NCI-H510A treated with DMSO at 0.1 percent for 48 hours (cell line): ENCODE results near the gene COL8A1.

ENCODE experiments used
- DNase-seq: peaks from one replicate; lab custom pipeline; 2025; lab: John Stamatoyannopoulos, UW

Gene COL8A1

GRCh38 chr3:99674086-99674789 lies 35.8 kb downstream of the COL8A1 start:
- no peak for DNase-seq

- DNase-seq, result no peak
Measured at GRCh38 chr3:99678023-99678422, 39.6 kb downstream of the COL8A1 start.

- no peak for DNase-seq
Measured at GRCh38 chr3:99678896-99679295, 40.5 kb downstream of the COL8A1 start.

GRCh38 chr3:99681512-99681911 lies 43.1 kb downstream of the COL8A1 start:
- DNase-seq, result no peak

- DNase-seq, result no peak
Measured at GRCh38 chr3:99681976-99682375, 43.6 kb downstream of the COL8A1 start.

GRCh38 chr3:99683465-99683864 lies 45.1 kb downstream of the COL8A1 start:
- DNase-seq, result no peak

GRCh38 chr3:99683876-99684275 lies 45.5 kb downstream of the COL8A1 start:
- DNase-seq, result no peak

GRCh38 chr3:99684644-99685043 lies 46.2 kb downstream of the COL8A1 start:
- DNase-seq, result no peak

- DNase-seq, result no peak
Measured at GRCh38 chr3:99686469-99686868, 48.1 kb downstream of the COL8A1 start.

- DNase-seq, result peak; percentile 17
Measured at GRCh38 chr3:99686955-99687612, 48.7 kb downstream of the COL8A1 start.

GRCh38 chr3:99690761-99691369 lies 52.5 kb downstream of the COL8A1 start:
- DNase-seq, result no peak

- DNase-seq, result no peak
Measured at GRCh38 chr3:99693636-99694035, 55.2 kb downstream of the COL8A1 start.

GRCh38 chr3:99696497-99696896 lies 58.1 kb downstream of the COL8A1 start:
- no peak for DNase-seq

GRCh38 chr3:99697250-99697649 lies 58.9 kb downstream of the COL8A1 start:
- no peak for DNase-seq

- DNase-seq, result no peak
Measured at GRCh38 chr3:99698932-99699331, 60.5 kb downstream of the COL8A1 start.

- no peak for DNase-seq
Measured at GRCh38 chr3:99699841-99700240, 61.4 kb downstream of the COL8A1 start.

- DNase-seq, result no peak
Measured at GRCh38 chr3:99700631-99701268, 62.4 kb downstream of the COL8A1 start.

- no peak for DNase-seq
Measured at GRCh38 chr3:99702953-99703943, 64.9 kb downstream of the COL8A1 start.

GRCh38 chr3:99704417-99704816 lies 66.0 kb downstream of the COL8A1 start:
- no peak for DNase-seq

- no peak for DNase-seq
Measured at GRCh38 chr3:99706410-99706809, 68.0 kb downstream of the COL8A1 start.

- DNase-seq, result no peak
Measured at GRCh38 chr3:99708207-99708745, 69.9 kb downstream of the COL8A1 start.
